ENCODE data around the gene ABCC2. TPM values are rescaled to one million over a fixed set of nuclear protein-coding genes. Genes with fewer than 3 reads are reported as not detected.
"Not testable (repeated sequence)": the region's sequence is repeated elsewhere in the genome, so short reads cannot be mapped to it uniquely, and the experiment has no call there.

The ABCC2 gene
- total RNA-seq (2014; rRNA removed; shearing (Covaris generic)), result 0.80 and 1.9 TPM in 2 replicates

- no peak for DNase-seq (ENCODE audit: low read depth)
These were observed at the start of gene ABCC2 for GRCh38 chr10:99782447-99783286. ABCC2 (plus strand) TSS chr10:99782640; CDS start chr10:99782845, 205 bp downstream.

GRCh38 chr10:99733366-99733765, 49.1 kb upstream of the ABCC2 start:
- DNase-seq (ENCODE audit: low read depth), result no peak

- not testable (repeated sequence) for DNase-seq (ENCODE audit: low read depth)
These were observed 48.3 kb upstream of the ABCC2 start for GRCh38 chr10:99734111-99734510.

GRCh38 chr10:99740260-99740659, 42.2 kb upstream of the ABCC2 start:
- DNase-seq (ENCODE audit: low read depth), result no peak

- DNase-seq (ENCODE audit: low read depth), result no peak
These were observed 41.4 kb upstream of the ABCC2 start for GRCh38 chr10:99740933-99741559.

- DNase-seq (ENCODE audit: low read depth), result no peak
These were observed 40.2 kb upstream of the ABCC2 start for GRCh38 chr10:99742254-99742653.

GRCh38 chr10:99742701-99743100, 39.7 kb upstream of the ABCC2 start:
- DNase-seq (ENCODE audit: low read depth), result no peak

GRCh38 chr10:99743841-99744240, 38.6 kb upstream of the ABCC2 start:
- no peak for DNase-seq (ENCODE audit: low read depth)

- not testable (repeated sequence) for DNase-seq (ENCODE audit: low read depth)
These were observed 36.3 kb upstream of the ABCC2 start for GRCh38 chr10:99746166-99746565.

GRCh38 chr10:99748823-99749451, 33.5 kb upstream of the ABCC2 start:
- DNase-seq (ENCODE audit: low read depth), result no peak

- DNase-seq (ENCODE audit: low read depth), result no peak
These were observed 31.8 kb upstream of the ABCC2 start for GRCh38 chr10:99750641-99751040.

- no peak for DNase-seq (ENCODE audit: low read depth)
These were observed 27.8 kb upstream of the ABCC2 start for GRCh38 chr10:99754670-99755069.

- no peak for DNase-seq (ENCODE audit: low read depth)
These were observed 26.3 kb upstream of the ABCC2 start for GRCh38 chr10:99756159-99756558.

GRCh38 chr10:99758211-99758891, 24.1 kb upstream of the ABCC2 start:
- DNase-seq (ENCODE audit: low read depth), result no peak

GRCh38 chr10:99760321-99760720, 22.1 kb upstream of the ABCC2 start:
- no peak for DNase-seq (ENCODE audit: low read depth)

- DNase-seq (ENCODE audit: low read depth), result no peak
These were observed 21.1 kb upstream of the ABCC2 start for GRCh38 chr10:99761365-99761764.

GRCh38 chr10:99765672-99766301, 16.7 kb upstream of the ABCC2 start:
- DNase-seq (ENCODE audit: low read depth), result no peak

GRCh38 chr10:99766302-99766681, 16.1 kb upstream of the ABCC2 start:
- no peak for DNase-seq (ENCODE audit: low read depth)

- no peak for DNase-seq (ENCODE audit: low read depth)
These were observed 14.5 kb upstream of the ABCC2 start for GRCh38 chr10:99767901-99768300.

GRCh38 chr10:99768556-99768955, 13.9 kb upstream of the ABCC2 start:
- no peak for DNase-seq (ENCODE audit: low read depth)

GRCh38 chr10:99769706-99770105, 12.7 kb upstream of the ABCC2 start:
- no peak for DNase-seq (ENCODE audit: low read depth)
